ENCODE measurements around the gene EBF3.

The EBF3 gene

DNA sequence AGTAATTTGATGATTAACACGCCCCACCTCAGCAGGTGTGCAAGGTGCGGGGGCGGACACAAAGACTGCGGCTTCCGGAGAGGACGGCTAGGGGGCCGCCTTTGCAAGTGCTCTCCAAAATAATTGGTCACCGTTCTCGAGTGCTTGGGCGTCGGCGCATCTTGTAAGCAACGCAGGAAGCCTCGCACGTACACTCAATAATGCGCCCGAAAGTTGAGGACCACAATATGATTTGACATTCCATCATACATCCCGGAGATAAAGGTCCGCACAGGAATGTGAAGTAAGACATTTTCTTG, 114.7 kb downstream of the EBF3 start:
- no peak for DNase-seq

DNA sequence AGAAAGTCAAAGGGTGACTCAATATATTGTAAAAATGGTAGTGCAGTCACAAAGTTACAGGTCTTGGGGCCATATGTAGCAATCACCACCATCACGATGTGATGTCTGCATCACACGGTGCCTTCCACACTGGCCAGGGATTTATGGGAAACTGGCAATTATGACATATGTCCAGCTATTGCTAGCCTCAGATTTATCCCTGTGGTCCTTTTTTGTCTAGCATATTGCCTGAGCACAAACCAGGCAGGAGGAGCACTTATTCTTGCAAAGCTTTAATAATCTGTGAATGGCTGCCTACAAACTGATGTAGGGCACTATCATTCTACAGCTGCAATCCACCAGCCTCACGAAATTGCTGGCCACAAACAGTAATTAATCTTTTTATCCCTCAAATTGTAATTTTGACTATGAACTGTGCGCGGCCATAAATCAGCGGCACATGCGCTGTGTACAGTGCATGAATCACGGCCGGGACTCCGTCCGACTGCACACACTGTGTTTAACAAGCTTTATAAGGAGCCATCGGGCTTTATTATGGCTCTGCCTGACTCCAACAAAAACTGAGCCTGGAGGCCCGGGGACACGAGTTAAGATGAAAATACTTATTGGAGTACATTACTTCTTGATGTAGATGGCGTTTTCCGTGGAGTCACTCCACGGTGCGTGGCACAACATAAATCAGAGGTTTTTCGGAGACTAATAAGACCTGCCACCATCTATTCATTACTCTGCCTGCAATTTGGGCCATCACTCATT, 115.2 kb downstream of the EBF3 start:
- DNase-seq, result no peak

- no peak for DNase-seq
Observed at GRCh38 chr10:129847741-129848483, 116.2 kb downstream of the EBF3 start.

GRCh38 chr10:129846991-129847391, 117.1 kb downstream of the EBF3 start:
- no peak for DNase-seq

- no peak for DNase-seq
Observed at GRCh38 chr10:129845111-129845753, 118.8 kb downstream of the EBF3 start.

GRCh38 chr10:129844216-129844766, 119.8 kb downstream of the EBF3 start:
- DNase-seq, result no peak

DNA sequence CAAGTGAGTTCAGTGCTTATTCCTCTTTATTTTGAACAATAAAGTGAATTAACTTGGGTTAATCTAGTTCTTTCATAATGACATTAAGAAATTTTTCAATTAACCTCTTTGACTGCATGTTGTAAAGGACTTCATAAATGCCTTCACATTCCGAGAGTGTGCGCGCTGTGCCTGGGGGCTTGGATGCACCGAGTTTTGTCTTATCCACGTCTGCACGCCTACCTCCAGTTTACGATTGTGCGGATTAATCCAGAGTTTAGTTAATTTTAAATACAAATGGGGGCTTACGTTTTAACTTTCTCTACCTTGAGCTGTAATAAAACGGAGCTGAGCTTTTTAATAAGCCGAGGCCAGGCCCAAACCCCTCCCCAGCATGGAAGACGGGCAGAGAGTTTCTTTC, 120.4 kb downstream of the EBF3 start:
- DNase-seq, result no peak

GRCh38 chr10:129843131-129843541, 120.9 kb downstream of the EBF3 start:
- no peak for DNase-seq

GRCh38 chr10:129842031-129842430, 122.0 kb downstream of the EBF3 start:
- no peak for DNase-seq

- no peak for DNase-seq
Observed at GRCh38 chr10:129841590-129841989, 122.5 kb downstream of the EBF3 start.

DNA sequence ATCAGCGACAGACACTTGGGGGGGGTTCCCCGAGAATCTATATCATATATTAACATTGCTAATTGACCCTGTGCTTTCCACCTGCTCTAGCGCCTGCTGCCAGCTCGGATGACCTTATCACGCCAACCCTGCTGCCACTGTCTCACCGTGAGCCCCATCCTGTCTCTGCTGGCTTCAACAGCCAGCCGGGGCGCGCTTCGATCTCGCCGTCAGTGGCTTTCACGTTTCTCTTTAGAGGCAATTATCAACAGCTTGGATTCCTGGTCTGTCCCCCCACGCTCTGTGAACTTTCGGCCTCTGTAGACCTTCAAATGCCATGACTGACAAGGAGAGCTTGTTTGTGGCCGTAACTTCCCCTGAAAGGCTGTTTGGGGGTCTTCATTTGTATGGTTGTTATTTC, 123.0 kb downstream of the EBF3 start:
- DNase-seq, result no peak

DNA sequence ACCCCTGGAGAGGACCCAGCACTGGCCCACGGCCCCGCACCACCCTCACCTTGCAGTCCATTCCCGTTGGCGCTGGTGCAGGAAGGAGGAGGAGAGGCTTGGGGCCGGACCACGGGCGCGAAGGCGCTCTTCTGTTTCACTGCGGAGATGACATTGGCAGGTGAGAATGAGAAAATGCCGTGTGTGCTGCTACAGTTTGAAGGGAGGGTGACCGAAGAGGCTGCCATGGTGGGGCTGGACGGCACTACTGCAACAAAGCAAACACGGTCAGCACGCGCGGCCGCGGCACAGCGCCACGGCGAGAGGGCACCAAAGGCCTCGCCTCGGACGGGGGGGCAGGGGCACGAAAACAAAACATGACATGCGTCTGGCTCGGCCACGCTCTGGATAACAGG, 123.9 kb downstream of the EBF3 start:
- no peak for DNase-seq

DNA sequence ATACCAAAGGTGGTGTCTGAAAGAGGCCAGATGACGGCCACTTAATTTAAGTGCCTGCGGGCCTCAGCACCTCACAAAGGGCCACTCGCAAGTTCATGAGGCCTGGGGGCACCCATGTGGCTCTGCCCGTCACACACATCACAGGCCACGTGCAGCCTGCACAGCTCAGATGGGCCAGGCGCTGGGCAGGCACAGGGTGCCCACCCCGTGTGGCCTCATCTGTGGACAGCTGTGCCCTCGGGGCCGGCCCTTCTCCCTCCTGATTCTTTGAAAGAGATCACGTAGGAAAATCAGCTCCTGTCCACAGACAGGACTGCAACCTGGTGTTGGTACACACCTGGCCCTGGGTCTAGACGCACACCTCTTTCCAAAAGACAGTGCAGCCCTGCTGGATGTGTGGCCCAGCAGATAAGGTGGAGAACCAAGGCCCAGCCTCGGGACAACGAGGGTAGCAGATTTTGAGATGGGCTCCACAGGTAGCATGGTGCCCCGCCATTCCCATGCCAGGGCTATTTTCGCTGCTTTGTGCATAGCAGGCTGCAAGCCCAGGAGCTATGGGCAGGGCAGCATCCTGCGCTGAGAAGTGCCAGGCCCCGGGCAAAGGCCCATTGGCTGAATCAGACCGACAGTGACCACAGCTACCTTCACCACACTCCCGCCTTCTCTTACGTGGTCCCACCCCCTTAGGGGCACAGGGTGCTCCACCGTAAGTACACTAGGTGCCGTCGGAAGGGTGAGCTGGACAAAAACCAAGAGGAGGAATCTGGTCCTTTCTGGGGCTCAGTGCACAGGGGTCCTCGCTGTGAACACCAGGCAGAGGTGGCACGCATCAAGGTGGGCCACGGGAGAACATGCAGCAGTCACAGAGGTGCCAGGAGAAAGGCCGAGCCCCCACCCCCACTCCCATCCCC, 124.5 kb downstream of the EBF3 start:
- DNase-seq, result no peak

GRCh38 chr10:129838794-129839193, 125.3 kb downstream of the EBF3 start:
- no peak for DNase-seq

GRCh38 chr10:129837909-129838582, 126.0 kb downstream of the EBF3 start:
- no peak for DNase-seq

- no peak for DNase-seq
Observed at GRCh38 chr10:129836253-129836652, 127.8 kb downstream of the EBF3 start.

GRCh38 chr10:129833994-129834739, 129.9 kb downstream of the EBF3 start:
- no peak for DNase-seq

DNA sequence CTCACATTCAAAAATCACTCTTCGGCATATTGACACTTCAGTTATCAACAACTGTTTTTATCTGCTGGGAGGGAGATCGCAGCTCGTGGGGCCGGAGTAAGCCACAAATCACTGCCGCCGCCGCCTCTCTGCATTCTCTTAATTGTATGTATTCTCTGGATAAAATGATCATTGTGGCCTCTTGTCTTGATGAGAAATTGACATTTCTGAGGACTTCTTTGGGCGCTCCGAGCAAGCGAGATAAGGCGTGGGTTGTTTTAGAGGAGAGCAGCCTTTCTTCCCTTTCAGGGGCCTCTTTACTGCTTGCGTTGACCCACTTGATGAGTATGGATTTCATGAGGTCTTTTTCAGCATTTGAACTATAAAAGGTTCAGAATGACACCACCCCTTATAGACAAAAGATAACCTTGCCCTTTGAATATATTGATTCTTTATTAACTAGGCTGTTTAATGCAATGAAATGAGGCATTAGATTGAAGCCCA, 130.6 kb downstream of the EBF3 start:
- no peak for DNase-seq

DNA sequence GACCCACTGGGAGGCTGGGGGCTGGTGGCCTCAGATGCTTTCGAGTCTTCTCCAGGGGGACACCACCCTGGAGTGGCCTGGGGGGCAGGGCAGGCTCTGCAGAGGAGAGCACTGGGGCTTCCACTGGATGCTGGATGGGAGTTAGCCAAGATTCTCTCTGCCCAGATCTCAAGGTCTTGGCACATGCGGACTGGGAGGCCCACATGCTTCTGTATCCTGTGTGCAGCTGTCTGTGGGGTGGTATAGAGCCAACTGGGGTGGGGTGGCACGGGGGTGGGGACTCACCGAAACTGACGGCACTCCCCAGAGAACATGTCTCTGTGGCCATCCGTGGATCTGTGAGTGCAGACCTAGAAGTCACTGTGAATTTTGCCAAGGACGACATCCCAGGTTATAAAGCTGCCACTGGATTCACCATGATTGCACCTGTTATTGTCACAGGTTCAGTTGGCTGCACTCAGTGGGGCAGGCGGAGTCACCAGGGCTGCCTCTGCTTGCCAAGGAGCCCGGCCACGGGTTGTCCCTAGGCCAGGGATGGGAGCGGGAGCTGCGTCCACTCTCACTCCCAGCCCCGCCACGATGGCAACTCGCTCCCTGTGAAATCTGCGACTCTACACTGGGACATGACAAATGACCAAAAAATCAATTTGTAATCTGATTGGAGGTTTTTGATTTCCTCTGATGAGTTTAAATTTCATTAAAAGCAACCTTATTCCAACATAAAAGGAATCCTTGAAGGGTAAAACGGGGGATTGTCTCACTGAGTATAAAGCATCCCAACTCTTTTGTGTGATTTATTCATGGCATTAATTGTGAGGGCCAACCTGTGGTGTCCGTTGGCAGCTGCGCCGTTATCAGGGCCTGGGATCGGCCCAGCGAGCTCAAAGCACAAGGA, 131.3 kb downstream of the EBF3 start:
- DNase-seq, result no peak

DNA sequence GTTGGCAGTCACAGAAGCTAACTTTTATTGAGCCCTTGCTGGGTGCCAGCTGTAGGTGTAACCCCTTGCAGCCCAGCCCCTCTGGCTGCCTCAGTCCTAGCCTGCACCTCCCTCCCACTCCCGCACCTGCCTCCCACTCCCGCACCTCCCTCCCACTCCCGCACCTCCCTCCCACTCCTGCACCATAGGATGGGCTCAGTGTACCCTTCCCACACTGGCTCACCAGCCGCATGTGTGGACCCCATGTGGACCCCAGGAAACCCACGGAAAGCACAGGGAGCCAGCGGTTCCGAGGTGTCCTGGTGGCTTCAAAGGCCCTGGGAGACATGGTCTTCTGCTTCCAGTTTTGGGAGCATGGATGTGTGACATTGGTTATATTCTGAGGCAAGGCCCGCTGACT, 132.9 kb downstream of the EBF3 start:
- no peak for DNase-seq
